Progenitor cell of endocrine pancreas (in vitro differentiated cells): ENCODE results near the gene AMOT. TPM values are rescaled to one million over a fixed set of nuclear protein-coding genes. Genes with fewer than 3 reads are reported as not detected.

Experiments used
- DNase-seq: peaks from one replicate; pipeline ENCODE4 v3.0.0; 2021; ENCODE audit warnings: low spot score; ENCODE audit not compliant: unreplicated experiment
- H3K27ac Mint-ChIP-seq: 2 replicates; pipeline ENCODE4 v1.8.0; 2021; ENCODE audit warnings: mild to moderate bottlenecking, moderate library complexity, mixed read lengths
- H3K27me3 Mint-ChIP-seq: 2 replicates; pipeline ENCODE4 v1.8.0; 2021; ENCODE audit warnings: mixed read lengths
- H3K36me3 Mint-ChIP-seq: 2 replicates; pipeline ENCODE4 v1.8.0; 2022; ENCODE audit warnings: mixed read lengths; ENCODE audit not compliant: insufficient read depth
- H3K4me1 Mint-ChIP-seq: 2 replicates; pipeline ENCODE4 v1.8.0; 2021; ENCODE audit warnings: low read depth, mixed read lengths
- H3K4me3 Mint-ChIP-seq: 2 replicates; pipeline ENCODE4 v1.8.0; 2021; ENCODE audit warnings: low read depth, mild to moderate bottlenecking, moderate library complexity, mixed read lengths
- H3K9me3 Mint-ChIP-seq: 2 replicates; pipeline ENCODE4 v1.8.0; 2021; ENCODE audit warnings: low read depth, mixed read lengths
- total RNA-seq: library from RNA; stranded (reverse); gene quantifications from 2 replicates; pipeline ENCODE4 v1.2.1, GENCODE V29; 2021
- TF ChIP-seq, protein P1 (sequence below): fragments of 200-600 bp; sonication (generic); IDR thresholded peaks from one replicate; pipeline ENCODE4 v1.5.0; 2021; ENCODE audit warnings: antibody characterized with exemption, mild to moderate bottlenecking; ENCODE audit not compliant: unreplicated experiment

AMOT gene
- total RNA-seq, 1 donor from 2014 or later = 494 TPM

- TF ChIP-seq, protein P1, sequence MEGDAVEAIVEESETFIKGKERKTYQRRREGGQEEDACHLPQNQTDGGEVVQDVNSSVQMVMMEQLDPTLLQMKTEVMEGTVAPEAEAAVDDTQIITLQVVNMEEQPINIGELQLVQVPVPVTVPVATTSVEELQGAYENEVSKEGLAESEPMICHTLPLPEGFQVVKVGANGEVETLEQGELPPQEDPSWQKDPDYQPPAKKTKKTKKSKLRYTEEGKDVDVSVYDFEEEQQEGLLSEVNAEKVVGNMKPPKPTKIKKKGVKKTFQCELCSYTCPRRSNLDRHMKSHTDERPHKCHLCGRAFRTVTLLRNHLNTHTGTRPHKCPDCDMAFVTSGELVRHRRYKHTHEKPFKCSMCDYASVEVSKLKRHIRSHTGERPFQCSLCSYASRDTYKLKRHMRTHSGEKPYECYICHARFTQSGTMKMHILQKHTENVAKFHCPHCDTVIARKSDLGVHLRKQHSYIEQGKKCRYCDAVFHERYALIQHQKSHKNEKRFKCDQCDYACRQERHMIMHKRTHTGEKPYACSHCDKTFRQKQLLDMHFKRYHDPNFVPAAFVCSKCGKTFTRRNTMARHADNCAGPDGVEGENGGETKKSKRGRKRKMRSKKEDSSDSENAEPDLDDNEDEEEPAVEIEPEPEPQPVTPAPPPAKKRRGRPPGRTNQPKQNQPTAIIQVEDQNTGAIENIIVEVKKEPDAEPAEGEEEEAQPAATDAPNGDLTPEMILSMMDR = no peak
- Mint-ChIP-seq H3K27ac (peak overlapping the region; percentile 91), H3K36me3 (no peaks in the 10 kb centered on the region), H3K4me1 (peaks cover 64% of the 10 kb centered on the region), H3K4me3 (peak overlapping the region; percentile 93), H3K27me3 (no peaks in the 10 kb centered on the region), H3K9me3 (peaks cover 3% of the 10 kb centered on the region)
- no peak for DNase-seq
Measured at GRCh38 chrX:112841820-112842157, 1.2 kb upstream of the AMOT start.

DNA sequence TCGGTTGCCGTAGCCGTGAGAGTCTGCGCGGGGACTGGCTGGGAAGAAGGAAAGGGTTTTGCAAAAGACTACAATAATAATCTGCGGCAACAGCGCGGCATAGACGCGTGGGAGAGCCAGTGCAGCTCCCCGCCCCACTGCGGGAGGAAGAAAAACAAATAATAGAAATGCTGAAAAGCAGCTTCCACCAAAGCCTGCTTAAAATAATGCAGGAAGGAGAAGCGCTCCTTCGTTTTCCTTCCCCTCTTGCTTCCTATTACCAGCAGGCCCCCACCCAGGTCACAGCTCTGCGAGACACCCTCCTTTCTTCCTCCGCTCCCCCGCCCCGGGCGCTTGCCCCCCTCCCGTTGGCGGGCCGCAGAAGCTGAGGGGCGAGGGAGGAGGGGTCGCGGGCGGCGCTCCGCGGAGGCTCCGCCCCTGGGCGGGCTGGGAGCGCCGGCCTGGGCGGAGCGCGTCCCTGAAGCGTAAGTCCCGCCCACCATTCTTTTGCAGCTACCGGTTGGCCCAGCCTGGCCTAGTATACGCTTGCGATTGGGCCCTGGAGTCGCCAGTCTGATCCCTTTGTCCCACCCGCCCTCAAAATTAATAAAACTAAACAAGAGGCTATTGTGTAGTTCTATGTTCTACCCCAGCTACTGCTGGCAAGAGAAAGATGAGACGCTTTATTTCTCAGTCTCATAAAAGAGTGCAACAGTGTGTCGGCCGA lies 636 bp upstream of the AMOT start:
- H3K36me3 Mint-ChIP-seq = no peaks in the 10 kb centered on the region
- peak overlapping the region; percentile 93 for H3K4me3 Mint-ChIP-seq
- DNase-seq = peak; percentile 81
- peak overlapping the region; percentile 99 for H3K27ac Mint-ChIP-seq
- peaks cover 64% of the 10 kb centered on the region for H3K4me1 Mint-ChIP-seq
- TF ChIP-seq, protein P1 = peak; percentile 5
- H3K9me3 Mint-ChIP-seq = peaks cover 3% of the 10 kb centered on the region
- no peaks in the 10 kb centered on the region for H3K27me3 Mint-ChIP-seq

GRCh38 chrX:112839856-112840255 lies 775 bp downstream of the AMOT start:
- Mint-ChIP-seq H3K27ac (peak overlapping the region; percentile 99), H3K4me3 (peak overlapping the region; percentile 93), H3K9me3 (peaks cover 3% of the 10 kb centered on the region), H3K27me3 (no peaks in the 10 kb centered on the region), H3K4me1 (peaks cover 62% of the 10 kb centered on the region), H3K36me3 (no peaks in the 10 kb centered on the region)
- TF ChIP-seq, protein P1 = no peak
- no peak for DNase-seq

DNA sequence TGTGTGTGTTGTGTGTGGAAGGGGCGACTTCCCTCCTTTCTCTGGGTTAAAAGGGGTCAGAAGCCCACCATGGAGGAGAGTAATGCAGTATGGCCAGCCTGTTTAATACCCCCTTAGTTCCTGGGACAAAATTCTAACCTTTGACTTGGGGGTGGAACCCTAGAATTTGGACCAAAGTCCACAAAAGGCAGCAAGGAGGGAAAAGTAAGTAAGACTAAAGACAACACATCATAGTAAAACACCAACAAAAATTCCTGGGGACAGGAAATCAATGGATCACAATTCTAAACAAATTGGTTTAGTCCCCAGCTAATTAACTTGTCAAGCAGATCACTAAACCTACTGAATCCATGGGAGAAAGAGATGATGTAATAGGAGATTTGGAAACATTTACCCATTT lies 3.1 kb downstream of the AMOT start:
- peaks cover 68% of the 10 kb centered on the region for H3K4me1 Mint-ChIP-seq
- no peaks in the 10 kb centered on the region for H3K9me3 Mint-ChIP-seq
- no peak for DNase-seq
- TF ChIP-seq, protein P1 = no peak
- H3K4me3 Mint-ChIP-seq = peak overlapping the region; percentile 93
- peak overlapping the region; percentile 94 for H3K27ac Mint-ChIP-seq
- H3K36me3 Mint-ChIP-seq = peaks cover 1% of the 10 kb centered on the region
- H3K27me3 Mint-ChIP-seq = no peaks in the 10 kb centered on the region

DNA sequence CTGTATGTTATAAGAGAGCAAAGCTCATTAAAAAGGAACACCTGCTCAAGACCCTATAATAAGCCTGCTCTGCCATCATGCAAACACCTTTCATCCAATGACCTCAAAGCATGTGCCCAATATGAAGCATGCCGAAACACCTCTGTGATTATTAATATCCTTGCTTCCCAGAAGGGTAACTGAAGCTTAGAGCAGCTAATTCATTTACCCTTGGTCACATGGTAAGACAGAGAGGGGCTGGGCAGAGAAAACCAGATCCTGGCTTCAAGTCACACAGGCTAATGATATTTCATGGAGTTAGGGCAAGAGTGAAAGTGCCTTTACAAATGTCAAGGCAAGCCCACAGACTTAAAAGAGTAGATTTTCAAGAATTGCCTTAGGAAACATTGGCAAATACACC lies 5.6 kb downstream of the AMOT start:
- Mint-ChIP-seq H3K27me3 (no peaks in the 10 kb centered on the region), H3K36me3 (peaks cover 7% of the 10 kb centered on the region), H3K4me3 (no peak overlapping the region), H3K9me3 (no peaks in the 10 kb centered on the region), H3K27ac (peak overlapping the region; percentile 91), H3K4me1 (peaks cover 70% of the 10 kb centered on the region)
- no peak for DNase-seq
- TF ChIP-seq, protein P1 = no peak
